Measurements from ENCODE around the gene CRHR2.

Gene CRHR2

DNA sequence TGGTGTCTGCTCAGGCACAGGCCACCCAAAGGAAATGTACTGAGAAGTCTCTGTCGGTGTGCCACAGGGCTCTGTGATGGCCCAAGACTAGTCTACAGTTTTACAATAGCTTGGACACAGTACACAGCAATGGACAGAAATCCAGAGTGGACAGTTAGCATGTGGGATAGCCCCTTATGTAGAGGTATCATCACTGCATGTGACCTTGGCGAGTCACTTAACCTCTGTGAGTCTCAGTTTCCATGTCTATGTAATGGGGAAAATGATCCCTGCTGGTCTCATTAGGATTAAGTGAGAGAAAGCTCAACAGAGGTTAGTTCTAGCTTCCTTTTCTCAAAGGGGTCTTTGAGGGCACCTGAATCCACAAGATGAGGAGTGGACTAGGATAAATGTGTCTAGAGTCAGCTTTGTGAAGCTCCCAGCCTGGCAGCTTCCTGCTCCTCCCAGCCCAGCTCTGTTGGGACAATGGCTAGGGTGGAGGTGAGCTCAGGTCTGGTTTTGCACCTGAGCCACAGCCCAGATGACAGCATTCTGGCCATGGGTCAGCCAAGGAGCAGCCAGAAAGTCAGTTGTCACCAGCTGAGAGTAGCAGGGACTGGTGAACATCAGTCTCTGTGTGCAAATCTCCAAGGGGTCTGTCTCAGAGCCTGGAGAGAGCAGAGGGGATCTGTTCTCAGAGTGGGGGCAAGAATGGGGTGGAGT is 17.9 kb downstream of the CRHR2 start:
- TF ChIP-seq EZH2phosphoT487 (IDR thresholded peaks at IDR 0.05; ENCODE audit: low read length) (no peak), EZH2 (optimal IDR thresholded peaks at IDR 0.05; ENCODE audit: low read depth, low read length) (no peak)
- TF ChIP-seq, protein P1, sequence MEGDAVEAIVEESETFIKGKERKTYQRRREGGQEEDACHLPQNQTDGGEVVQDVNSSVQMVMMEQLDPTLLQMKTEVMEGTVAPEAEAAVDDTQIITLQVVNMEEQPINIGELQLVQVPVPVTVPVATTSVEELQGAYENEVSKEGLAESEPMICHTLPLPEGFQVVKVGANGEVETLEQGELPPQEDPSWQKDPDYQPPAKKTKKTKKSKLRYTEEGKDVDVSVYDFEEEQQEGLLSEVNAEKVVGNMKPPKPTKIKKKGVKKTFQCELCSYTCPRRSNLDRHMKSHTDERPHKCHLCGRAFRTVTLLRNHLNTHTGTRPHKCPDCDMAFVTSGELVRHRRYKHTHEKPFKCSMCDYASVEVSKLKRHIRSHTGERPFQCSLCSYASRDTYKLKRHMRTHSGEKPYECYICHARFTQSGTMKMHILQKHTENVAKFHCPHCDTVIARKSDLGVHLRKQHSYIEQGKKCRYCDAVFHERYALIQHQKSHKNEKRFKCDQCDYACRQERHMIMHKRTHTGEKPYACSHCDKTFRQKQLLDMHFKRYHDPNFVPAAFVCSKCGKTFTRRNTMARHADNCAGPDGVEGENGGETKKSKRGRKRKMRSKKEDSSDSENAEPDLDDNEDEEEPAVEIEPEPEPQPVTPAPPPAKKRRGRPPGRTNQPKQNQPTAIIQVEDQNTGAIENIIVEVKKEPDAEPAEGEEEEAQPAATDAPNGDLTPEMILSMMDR (IDR thresholded peaks at IDR 0.05; ENCODE audit: low read length): no peak
- no peaks in the 10 kb centered on the region for H4K20me1 ChIP-seq (ENCODE audit: insufficient read depth, low read length)
- no peak overlapping the region for H2AFZ ChIP-seq (ENCODE audit: low read length)
- no peaks in the 10 kb centered on the region for H3K4me1 ChIP-seq (ENCODE audit: low read length)
- H3K27me3 ChIP-seq (replicated peaks; ENCODE audit: insufficient read depth, low read length): no peaks in the 10 kb centered on the region
- H3K4me2 ChIP-seq (ENCODE audit: low read depth, low read length): no peak overlapping the region
- no peaks in the 10 kb centered on the region for H3K79me2 ChIP-seq (ENCODE audit: low read length)
- no peak for DNase-seq
- H3K36me3 ChIP-seq (replicated peaks; ENCODE audit: insufficient read depth, low read length): no peaks in the 10 kb centered on the region
- H3K9me3 ChIP-seq (replicated peaks; ENCODE audit: insufficient read depth, low read length): no peaks in the 10 kb centered on the region
- no peak overlapping the region for H3K27ac ChIP-seq (ENCODE audit: low read length)
- no peak overlapping the region for H3K9ac ChIP-seq (ENCODE audit: low read length)
- H3K9me2 ChIP-seq (replicated peaks; ENCODE audit: insufficient read depth, low read length): no peaks in the 10 kb centered on the region
- no peak overlapping the region for H3K4me3 ChIP-seq (ENCODE audit: low read length)
- no peaks in the 10 kb centered on the region for H3F3A ChIP-seq (ENCODE audit: insufficient read depth, low read length)

DNA sequence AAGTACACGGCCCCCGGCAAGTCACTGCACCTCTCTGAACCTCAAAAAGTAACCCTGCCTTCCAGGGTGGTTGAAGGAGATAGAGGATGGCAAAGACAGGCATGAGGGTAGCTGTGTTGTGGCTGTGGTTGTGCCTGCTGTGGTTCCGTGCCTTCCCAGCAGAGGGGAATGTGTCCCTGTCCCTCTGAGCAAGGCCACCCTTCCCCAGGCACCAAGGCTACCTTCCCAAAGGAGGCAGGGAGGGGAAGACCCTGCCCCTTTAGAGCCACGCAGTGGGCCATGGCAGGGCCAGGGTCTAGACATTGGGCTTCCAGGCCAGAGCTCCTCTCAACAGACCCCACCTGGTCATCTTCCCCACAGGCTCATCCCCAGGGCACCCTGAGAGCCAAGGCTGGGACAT is 18.8 kb downstream of the CRHR2 start:
- no peak for DNase-seq
- Histone ChIP-seq H3K79me2 (ENCODE audit: low read length) (no peaks in the 10 kb centered on the region), H3K9me2 (replicated peaks; ENCODE audit: insufficient read depth, low read length) (no peaks in the 10 kb centered on the region), H3K4me3 (ENCODE audit: low read length) (no peak overlapping the region), H4K20me1 (ENCODE audit: insufficient read depth, low read length) (no peaks in the 10 kb centered on the region), H3F3A (ENCODE audit: insufficient read depth, low read length) (no peaks in the 10 kb centered on the region), H2AFZ (ENCODE audit: low read length) (no peak overlapping the region), H3K27ac (ENCODE audit: low read length) (no peak overlapping the region), H3K9me3 (replicated peaks; ENCODE audit: insufficient read depth, low read length) (no peaks in the 10 kb centered on the region), H3K4me1 (ENCODE audit: low read length) (no peaks in the 10 kb centered on the region), H3K36me3 (replicated peaks; ENCODE audit: insufficient read depth, low read length) (no peaks in the 10 kb centered on the region), H3K4me2 (ENCODE audit: low read depth, low read length) (no peak overlapping the region), H3K9ac (ENCODE audit: low read length) (no peak overlapping the region), H3K27me3 (replicated peaks; ENCODE audit: insufficient read depth, low read length) (no peaks in the 10 kb centered on the region)
- TF ChIP-seq EZH2 (optimal IDR thresholded peaks at IDR 0.05; ENCODE audit: low read depth, low read length): no peak
- TF ChIP-seq EZH2phosphoT487 (IDR thresholded peaks at IDR 0.05; ENCODE audit: low read length): no peak
- TF ChIP-seq, protein P1 (IDR thresholded peaks at IDR 0.05; ENCODE audit: low read length): no peak

DNA sequence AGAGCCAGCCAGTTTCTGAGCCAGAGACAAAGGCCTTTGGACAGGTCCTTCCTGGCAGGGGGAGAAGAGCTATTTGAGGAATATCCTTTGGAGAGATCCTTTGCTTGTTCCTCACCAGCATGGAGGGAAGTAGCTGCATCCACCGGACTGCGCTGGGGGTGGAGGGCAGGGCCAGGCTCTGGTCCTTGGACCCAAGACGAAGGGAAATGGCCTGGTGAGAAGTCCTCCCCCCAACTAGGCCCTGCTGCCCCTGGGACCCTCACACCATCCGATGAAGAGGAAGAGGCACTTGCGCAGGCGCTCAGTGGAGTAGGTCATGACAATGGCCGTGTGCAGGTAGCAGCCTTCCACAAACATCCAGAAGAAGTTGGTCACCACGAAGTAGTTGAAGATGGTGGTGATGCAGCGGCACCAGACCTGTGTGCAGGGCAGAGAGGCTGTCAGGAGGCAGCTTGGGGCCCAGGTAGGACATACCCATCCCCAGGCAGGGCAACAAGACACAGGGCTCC is 19.8 kb downstream of the CRHR2 start:
- H3F3A ChIP-seq (ENCODE audit: insufficient read depth, low read length): no peaks in the 10 kb centered on the region

More for the DNA sequence above, 19.8 kb downstream of the CRHR2 start:
- no peaks in the 10 kb centered on the region for H3K27me3 ChIP-seq (replicated peaks; ENCODE audit: insufficient read depth, low read length)
- H3K9ac ChIP-seq (ENCODE audit: low read length): no peak overlapping the region
- H3K36me3 ChIP-seq (replicated peaks; ENCODE audit: insufficient read depth, low read length): no peaks in the 10 kb centered on the region
- H3K4me1 ChIP-seq (ENCODE audit: low read length): no peaks in the 10 kb centered on the region
- no peak overlapping the region for H2AFZ ChIP-seq (ENCODE audit: low read length)
- no peak overlapping the region for H3K4me2 ChIP-seq (ENCODE audit: low read depth, low read length)
- TF ChIP-seq, protein P1 (IDR thresholded peaks at IDR 0.05; ENCODE audit: low read length): no peak
- TF ChIP-seq EZH2 (optimal IDR thresholded peaks at IDR 0.05; ENCODE audit: low read depth, low read length): no peak
- TF ChIP-seq EZH2phosphoT487 (IDR thresholded peaks at IDR 0.05; ENCODE audit: low read length): no peak
- no peaks in the 10 kb centered on the region for H3K9me2 ChIP-seq (replicated peaks; ENCODE audit: insufficient read depth, low read length)
- no peak overlapping the region for H3K4me3 ChIP-seq (ENCODE audit: low read length)
- no peak overlapping the region for H3K27ac ChIP-seq (ENCODE audit: low read length)
- no peaks in the 10 kb centered on the region for H3K9me3 ChIP-seq (replicated peaks; ENCODE audit: insufficient read depth, low read length)
- no peaks in the 10 kb centered on the region for H3K79me2 ChIP-seq (ENCODE audit: low read length)
- no peaks in the 10 kb centered on the region for H4K20me1 ChIP-seq (ENCODE audit: insufficient read depth, low read length)
- no peak for DNase-seq
